Breast epithelium (tissue), 4 donors: Measurements from ENCODE around the gene SHLD2. TPM values are rescaled to one million over a fixed set of nuclear protein-coding genes. Genes with fewer than 3 reads are reported as not detected.
"Not testable (repeated sequence)": the region's sequence is repeated elsewhere in the genome, so short reads cannot be mapped to it uniquely, and the experiment has no call there.

Source experiments
- DNase-seq, 2 donors: peaks; one replicate each; pipeline ENCODE4 v3.0.0-alpha.2; 2019; ENCODE audit warnings: low spot score in 2 of 2
- H3K27ac ChIP-seq, 2 donors: fragments of 200-600 bp; sonication (generic) in 1 of 2; one replicate each; pipeline ENCODE4 v1.5.1; 2016 to 2019; ENCODE audit warnings: mild to moderate bottlenecking in 1 of 2
- H3K27me3 ChIP-seq, 2 donors: fragments of 200-600 bp; sonication (generic) in 1 of 2; one replicate each; pipeline versions ENCODE4 v1.5.1 to v1.6.0; 2017 to 2019; ENCODE audit warnings: control low read depth in 1 of 2, mild to moderate bottlenecking in 1 of 2
- H3K36me3 ChIP-seq: fragments of 200-600 bp; one replicate; pipeline ENCODE4 v1.5.1; 2019
- H3K4me1 ChIP-seq, 2 donors: fragments of 200-600 bp; sonication (generic); one replicate each; pipeline ENCODE4 v1.5.1; 2016 to 2019; ENCODE audit warnings: control low read depth in 1 of 2
- H3K4me3 ChIP-seq, 3 donors: fragments of 200-600 bp; sonication (generic); 1 replicate in 2 of 3; 2 replicates in 1 of 3; pipeline ENCODE4 v1.5.1; 2016 to 2019; ENCODE audit warnings: mild to moderate bottlenecking in 3 of 3, moderate library complexity in 2 of 3
- H3K9me3 ChIP-seq, 2 donors: fragments of 200-600 bp; sonication (generic) in 1 of 2; one replicate each; pipeline ENCODE4 v1.5.1; 2016 to 2019; ENCODE audit warnings: control low read depth in 1 of 2
- CTCF ChIP-seq, 3 donors: fragments of 450-650 bp; IDR thresholded peaks; one replicate each; pipeline ENCODE4 v1.5.1; 2016 to 2017; ENCODE audit warnings: antibody characterized with exemption in 3 of 3, mild to moderate bottlenecking in 3 of 3, moderate library complexity in 3 of 3
- POLR2A ChIP-seq: fragments of 450-650 bp; IDR thresholded peaks from one replicate; pipeline ENCODE4 v1.6.1; 2016; ENCODE audit warnings: antibody characterized with exemption, mild to moderate bottlenecking, moderate library complexity
- POLR2AphosphoS5 ChIP-seq, 3 donors: sonication (generic); formaldehyde crosslinking; IDR thresholded peaks; one replicate each; pipeline ENCODE4 v1.6.1; 2017; ENCODE audit warnings: antibody characterized with exemption in 3 of 3
- intact Hi-C: fragments of 100-400 bp; cut with DNase I; formaldehyde crosslinking; loops from one replicate; pipeline ENCODE4 v1.15.1; 2023; ENCODE audit warnings: low total_unique reads
- total RNA-seq, 3 donors: library from RNA; depleted of rRNA; stranded (reverse); fragments of >200 nt; gene quantifications; one replicate each; pipeline ENCODE4 v1.1.0, GENCODE V29; 2016

Gene SHLD2
- total RNA-seq, 3 donors from 2014 or later = 35.1 to 36.7 (median 35.7) TPM

GRCh38 chr10:87066178-87066577 lies 28.8 kb upstream of the SHLD2 start:
- Histone ChIP-seq H3K27me3 (no peaks in the 10 kb centered on the region), H3K36me3 (no peaks in the 10 kb centered on the region), H3K4me3 (no peak overlapping the region), H3K27ac (no peak overlapping the region), H3K9me3 (no peaks in the 10 kb centered on the region), H3K4me1 (no peaks in the 10 kb centered on the region)
- intact Hi-C loops = no loop called here
- DNase-seq = no peak
- TF ChIP-seq POLR2AphosphoS5 (IDR thresholded peaks at IDR 0.05) = no peak
- TF ChIP-seq POLR2A = no peak
- TF ChIP-seq CTCF (IDR thresholded peaks at IDR 0.05) = no peak

GRCh38 chr10:87066865-87067264 lies 28.1 kb upstream of the SHLD2 start:
- Histone ChIP-seq H3K9me3 (no peaks in the 10 kb centered on the region), H3K36me3 (no peaks in the 10 kb centered on the region), H3K27ac (no peak overlapping the region), H3K4me1 (no peaks in the 10 kb centered on the region), H3K27me3 (no peaks in the 10 kb centered on the region), H3K4me3 (no peak overlapping the region)
- intact Hi-C loops = no loop called here
- no peak for TF ChIP-seq POLR2A
- TF ChIP-seq CTCF (IDR thresholded peaks at IDR 0.05) = no peak
- TF ChIP-seq POLR2AphosphoS5 (IDR thresholded peaks at IDR 0.05) = no peak
- DNase-seq = no peak

GRCh38 chr10:87068281-87068680 lies 26.7 kb upstream of the SHLD2 start:
- intact Hi-C loops = no loop called here

GRCh38 chr10:87072449-87072848 lies 22.6 kb upstream of the SHLD2 start:
- Histone ChIP-seq H3K4me1 (no peaks in the 10 kb centered on the region), H3K4me3 (no peak overlapping the region), H3K36me3 (no peaks in the 10 kb centered on the region), H3K9me3 (no peaks in the 10 kb centered on the region), H3K27me3 (no peaks in the 10 kb centered on the region), H3K27ac (no peak overlapping the region)
- TF ChIP-seq CTCF (IDR thresholded peaks at IDR 0.05) (no peak), POLR2AphosphoS5 (IDR thresholded peaks at IDR 0.05) (no peak), POLR2A (no peak)
- DNase-seq = no peak
- intact Hi-C loops = no loop called here

More at GRCh38 chr10:87068281-87068680, 26.7 kb upstream of the SHLD2 start:
- no peaks in the 10 kb centered on the region for H3K4me1 ChIP-seq
- H3K9me3 ChIP-seq = no peaks in the 10 kb centered on the region
- H3K36me3 ChIP-seq = no peaks in the 10 kb centered on the region
- DNase-seq = no peak
- H3K27ac ChIP-seq = no peak overlapping the region
- H3K27me3 ChIP-seq = no peaks in the 10 kb centered on the region
- TF ChIP-seq POLR2AphosphoS5 (IDR thresholded peaks at IDR 0.05) = no peak
- no peak overlapping the region for H3K4me3 ChIP-seq

- H3K9me3 ChIP-seq, H3K36me3 ChIP-seq, H3K4me1 ChIP-seq, H3K27me3 ChIP-seq, intact Hi-C loops, H3K4me3 ChIP-seq, H3K27ac ChIP-seq, DNase-seq: not testable (repeated sequence)
Observed at GRCh38 chr10:87076421-87076820, 18.6 kb upstream of the SHLD2 start.

GRCh38 chr10:87079106-87079836 lies 15.7 kb upstream of the SHLD2 start:
- Histone ChIP-seq H3K4me3 (no peak overlapping the region), H3K36me3 (no peaks in the 10 kb centered on the region), H3K9me3 (no peaks in the 10 kb centered on the region), H3K27me3 (no peaks in the 10 kb centered on the region), H3K4me1 (no peaks in the 10 kb centered on the region), H3K27ac (no peak overlapping the region)
- TF ChIP-seq CTCF (IDR thresholded peaks at IDR 0.05) (no peak), POLR2AphosphoS5 (IDR thresholded peaks at IDR 0.05) (no peak), POLR2A (no peak)
- intact Hi-C loops = no loop called here
- DNase-seq = no peak

- H3K27ac ChIP-seq = peak overlapping the region; percentile 64 to 66
- intact Hi-C loops = not testable (repeated sequence)
Observed at GRCh38 chr10:87080621-87081020, 14.4 kb upstream of the SHLD2 start.

GRCh38 chr10:87081574-87081973 lies 13.4 kb upstream of the SHLD2 start:
- DNase-seq, intact Hi-C loops, H3K4me3 ChIP-seq, H3K9me3 ChIP-seq, H3K4me1 ChIP-seq, H3K36me3 ChIP-seq, H3K27me3 ChIP-seq: not testable (repeated sequence)
- H3K27ac ChIP-seq = peak overlapping the region in 1 of 2 donors; percentile 76

More at GRCh38 chr10:87080621-87081020, 14.4 kb upstream of the SHLD2 start:
- not testable (repeated sequence) for H3K36me3 ChIP-seq, H3K4me3 ChIP-seq, H3K27me3 ChIP-seq, H3K4me1 ChIP-seq, H3K9me3 ChIP-seq, DNase-seq

GRCh38 chr10:87082219-87082618 lies 12.8 kb upstream of the SHLD2 start:
- H3K36me3 ChIP-seq, H3K27me3 ChIP-seq, H3K4me3 ChIP-seq, intact Hi-C loops, DNase-seq, H3K4me1 ChIP-seq, H3K9me3 ChIP-seq: not testable (repeated sequence)
- H3K27ac ChIP-seq = peak overlapping the region; percentile 76 to 82
